Endometrial microvascular endothelial cells (primary cell): ENCODE measurements around the gene IDH3G. TPM values are rescaled to one million over a fixed set of nuclear protein-coding genes. Genes with fewer than 3 reads are reported as not detected.

ENCODE experiments used
- in situ Hi-C: cut with HindIII; loops from 2 replicates; pipeline ENCODE4 v1.10.0; 2017; ENCODE audit warnings: low sequenced_read_pairs, low pct_unique_long_range_greater_than_20kb; ENCODE audit errors: inconsistent ontology term
- total RNA-seq: library from RNA; depleted of rRNA; stranded (reverse); fragments of >200 nt; gene quantifications from one replicate; pipeline ENCODE4 v1.2.3, GENCODE V29; 2015; ENCODE audit errors: inconsistent ontology term

IDH3G gene
- total RNA-seq, 1 donor from 2014 or later: 77.5 TPM

DNA sequence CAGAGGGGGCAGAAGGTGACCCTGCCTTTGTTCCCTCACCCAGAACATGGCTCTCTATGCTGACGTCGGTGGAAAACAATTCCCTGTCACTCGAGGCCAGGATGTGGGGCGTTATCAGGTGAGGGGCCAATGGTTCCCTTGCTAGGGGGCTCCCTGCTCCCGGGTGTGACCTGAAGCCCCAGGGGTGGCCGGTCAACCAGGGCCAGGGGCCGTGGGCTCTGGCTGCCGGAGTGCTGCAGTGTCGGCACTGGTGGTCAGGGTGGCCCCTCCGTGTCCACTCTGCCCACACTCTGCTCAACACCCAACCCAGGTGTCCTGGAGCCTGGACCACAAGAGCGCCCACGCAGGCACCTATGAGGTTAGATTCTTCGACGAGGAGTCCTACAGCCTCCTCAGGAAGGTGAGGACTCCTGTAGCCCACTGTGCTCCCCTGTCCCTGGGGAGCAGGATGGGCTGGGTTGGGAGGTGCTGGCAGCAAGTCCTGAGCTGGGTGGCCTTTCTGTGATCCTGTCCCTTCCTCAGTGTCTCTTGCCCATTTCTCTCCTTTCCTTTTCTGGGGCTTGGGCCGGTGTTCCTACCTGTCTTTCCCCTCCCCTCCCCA, 3.3 kb upstream of the IDH3G start:
- in situ Hi-C loops: no loop called here

DNA sequence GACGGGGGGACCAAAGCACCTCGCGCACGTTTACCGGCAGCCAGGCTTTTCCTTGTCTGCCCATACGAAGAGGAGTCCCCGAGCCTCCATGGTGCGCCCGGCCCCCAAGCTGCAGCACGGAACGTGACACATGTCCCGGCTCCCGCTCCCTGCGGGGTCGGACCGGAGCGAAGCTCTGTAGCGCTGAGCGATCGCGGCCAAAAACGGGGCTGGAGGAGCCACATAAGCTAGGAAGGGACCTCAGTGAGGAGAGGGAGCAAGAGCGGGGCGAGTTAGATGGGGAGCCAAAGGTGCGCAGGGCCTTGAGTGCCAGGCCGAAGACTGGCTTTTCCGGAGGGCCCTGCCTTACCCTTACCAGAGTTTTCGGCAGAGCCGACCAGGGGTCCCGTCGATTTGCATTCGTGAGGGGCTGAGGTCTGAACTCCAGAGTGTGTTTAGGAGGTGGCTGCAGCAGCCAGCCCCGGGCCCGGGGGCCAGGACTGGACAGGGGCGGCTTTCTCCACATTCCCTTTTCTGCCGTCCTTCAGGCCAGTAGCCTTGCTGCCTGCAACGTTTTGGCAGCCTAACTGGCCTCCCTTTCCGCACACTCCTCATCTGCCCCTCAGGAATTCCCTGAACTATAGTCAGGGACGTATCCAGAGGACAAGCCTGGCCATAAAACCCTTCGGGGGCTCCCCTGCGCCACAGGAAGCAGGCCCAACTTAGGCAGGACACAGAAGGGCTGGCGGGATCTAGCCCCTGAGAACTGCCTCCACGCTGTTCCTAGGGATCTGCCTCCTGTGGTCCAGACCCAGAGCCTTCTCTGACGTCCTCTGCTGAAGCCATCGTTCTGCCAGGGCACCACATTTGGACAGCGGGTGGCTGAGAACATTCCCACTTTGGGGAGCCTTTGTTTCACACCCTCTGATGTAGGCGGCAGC, 982 bp upstream of the IDH3G start:
- in situ Hi-C loops: no loop called here

DNA sequence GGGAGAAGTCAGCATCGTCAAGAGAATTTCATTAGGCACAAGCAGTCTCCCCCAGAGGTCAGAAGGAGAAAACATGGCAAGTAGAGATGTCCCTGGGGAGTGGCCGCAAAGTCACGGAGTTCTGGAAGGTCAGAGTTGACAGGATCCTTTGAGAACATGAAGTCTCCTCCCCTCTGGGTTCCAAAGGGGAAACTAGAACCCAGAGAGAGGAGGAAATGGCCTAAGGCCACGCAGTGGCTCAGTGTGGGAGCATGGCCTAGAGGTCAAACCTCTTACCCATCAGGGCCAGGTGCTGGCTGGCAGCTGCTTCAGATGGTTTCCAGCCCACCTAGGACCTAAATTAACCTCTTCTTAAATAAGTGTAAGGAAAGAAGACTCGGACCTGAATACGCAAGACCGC, 884 bp downstream of the IDH3G start:
- in situ Hi-C loops: no loop called here

DNA sequence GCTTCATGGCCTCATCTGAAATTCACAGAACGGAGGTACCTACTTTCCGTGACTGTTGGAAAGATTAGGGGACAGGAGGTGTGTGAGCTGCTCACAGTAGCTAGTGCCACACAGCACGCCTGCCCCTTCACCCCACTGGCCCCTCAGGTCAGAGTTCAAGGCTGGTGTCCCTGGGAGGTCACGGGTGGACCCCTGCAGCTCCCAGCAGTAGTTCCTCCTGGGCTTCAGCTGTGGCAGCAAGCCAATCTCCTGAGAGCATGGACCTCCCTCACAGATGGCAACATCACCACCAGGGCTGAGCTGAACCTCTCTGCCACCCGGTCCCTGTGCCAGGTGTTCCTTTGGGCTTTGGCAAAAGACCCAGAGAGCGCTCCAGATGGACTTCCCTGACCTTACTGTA, 1.8 kb downstream of the IDH3G start:
- in situ Hi-C loops: no loop called here

DNA sequence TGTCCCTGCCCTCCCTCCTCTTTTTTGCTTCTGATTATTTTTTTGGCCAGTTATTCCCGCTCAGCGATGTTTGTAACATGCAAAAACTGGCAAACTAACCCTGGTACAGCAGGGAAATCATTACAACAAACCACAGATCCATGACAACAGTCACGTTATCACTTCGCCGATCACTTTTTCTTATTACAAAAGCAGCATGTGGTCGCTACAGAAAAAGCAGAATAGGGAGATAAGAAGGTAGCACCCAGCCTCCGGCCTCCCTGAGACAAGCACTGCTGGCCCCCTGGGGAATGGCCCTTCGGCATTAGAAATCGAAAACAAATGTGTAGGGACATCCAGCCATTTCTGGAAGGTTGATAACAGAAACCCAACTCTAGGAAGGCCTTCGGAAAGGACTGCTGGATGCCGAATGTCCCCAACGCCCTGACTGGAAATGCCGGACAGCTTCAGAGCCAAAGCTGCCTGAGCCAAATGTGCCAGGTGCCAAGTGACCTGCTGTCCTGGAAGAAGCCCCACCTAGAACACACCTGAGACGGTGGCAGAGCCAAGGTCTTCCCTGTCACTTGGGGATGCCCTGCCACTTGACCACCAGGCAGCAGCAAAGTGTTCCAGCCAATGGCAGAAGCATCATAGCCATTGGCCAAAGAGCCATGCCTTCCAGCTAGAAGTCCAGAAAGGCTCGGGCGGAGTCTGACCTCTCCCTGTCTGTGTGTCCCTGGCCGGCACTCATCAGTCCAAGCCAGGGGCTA, 2.9 kb downstream of the IDH3G start:
- in situ Hi-C loops: no loop called here

DNA sequence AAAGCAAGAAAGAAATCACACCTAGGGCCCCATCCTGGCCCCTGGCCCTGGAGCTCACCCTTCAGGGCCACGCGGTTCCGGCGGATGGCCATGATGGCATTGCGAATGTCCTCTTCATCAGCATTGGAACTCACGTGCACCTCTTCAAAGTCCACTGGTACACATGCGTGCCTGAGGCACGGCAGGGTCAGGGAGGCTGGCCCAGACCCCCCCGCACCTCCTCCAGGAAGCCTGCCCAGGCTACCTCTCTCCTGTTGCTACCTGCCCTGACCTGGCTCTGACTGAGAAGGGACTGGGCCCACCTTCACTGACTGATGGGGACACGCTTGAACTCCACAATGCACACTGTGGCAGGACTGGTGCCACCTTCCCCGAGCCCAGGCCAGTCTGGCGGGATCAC, 4.5 kb downstream of the IDH3G start:
- in situ Hi-C loops: no loop called here

DNA sequence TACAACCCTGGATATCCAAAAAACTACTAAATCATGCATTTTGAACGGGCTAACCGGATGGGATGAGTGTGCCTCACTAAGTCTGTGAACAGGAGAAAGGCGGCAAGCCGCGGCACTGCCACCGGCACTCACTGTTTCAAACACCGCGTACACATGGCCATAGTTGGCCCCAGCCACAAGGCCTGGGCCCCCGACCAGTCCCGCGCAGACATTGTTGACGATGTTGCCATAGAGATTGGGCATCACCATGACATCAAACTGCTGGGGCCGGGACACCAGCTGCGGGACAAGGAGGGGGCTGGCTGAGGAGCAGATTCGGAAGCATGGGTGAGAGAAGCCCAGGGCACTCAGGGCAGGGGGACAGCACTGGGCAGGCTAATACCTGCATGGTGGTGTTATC, 7.5 kb downstream of the IDH3G start:
- in situ Hi-C loops: no loop called here

DNA sequence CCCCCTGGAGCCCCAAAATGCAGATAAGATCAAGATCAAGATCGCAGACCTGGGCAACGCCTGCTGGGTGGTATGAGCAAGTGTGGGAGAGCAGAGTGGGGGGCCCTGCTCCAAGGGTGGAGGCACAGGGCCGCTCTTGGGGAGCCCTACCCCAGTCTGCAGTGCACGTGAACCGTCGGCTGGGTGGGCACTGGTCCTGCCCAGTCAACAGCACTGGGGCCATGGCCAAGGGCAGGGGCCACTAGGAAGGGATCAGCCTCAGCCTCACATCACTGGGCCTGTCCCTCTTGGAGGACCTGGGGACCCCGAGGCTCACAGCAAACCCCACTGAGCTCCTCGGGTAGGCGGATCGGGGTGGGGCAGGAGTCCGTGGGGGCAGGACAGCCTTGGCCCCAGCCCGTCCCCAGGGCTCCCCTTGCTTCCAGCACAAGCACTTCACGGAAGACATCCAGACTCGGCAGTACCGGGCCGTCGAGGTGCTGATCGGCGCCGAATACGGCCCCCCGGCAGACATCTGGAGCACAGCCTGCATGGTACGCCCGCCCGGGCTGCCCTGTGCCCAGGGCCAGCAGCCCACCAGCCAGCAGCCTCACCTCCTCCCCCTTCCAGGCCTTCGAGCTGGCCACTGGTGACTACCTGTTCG, 9.7 kb downstream of the IDH3G start:
- in situ Hi-C loops: no loop called here

DNA sequence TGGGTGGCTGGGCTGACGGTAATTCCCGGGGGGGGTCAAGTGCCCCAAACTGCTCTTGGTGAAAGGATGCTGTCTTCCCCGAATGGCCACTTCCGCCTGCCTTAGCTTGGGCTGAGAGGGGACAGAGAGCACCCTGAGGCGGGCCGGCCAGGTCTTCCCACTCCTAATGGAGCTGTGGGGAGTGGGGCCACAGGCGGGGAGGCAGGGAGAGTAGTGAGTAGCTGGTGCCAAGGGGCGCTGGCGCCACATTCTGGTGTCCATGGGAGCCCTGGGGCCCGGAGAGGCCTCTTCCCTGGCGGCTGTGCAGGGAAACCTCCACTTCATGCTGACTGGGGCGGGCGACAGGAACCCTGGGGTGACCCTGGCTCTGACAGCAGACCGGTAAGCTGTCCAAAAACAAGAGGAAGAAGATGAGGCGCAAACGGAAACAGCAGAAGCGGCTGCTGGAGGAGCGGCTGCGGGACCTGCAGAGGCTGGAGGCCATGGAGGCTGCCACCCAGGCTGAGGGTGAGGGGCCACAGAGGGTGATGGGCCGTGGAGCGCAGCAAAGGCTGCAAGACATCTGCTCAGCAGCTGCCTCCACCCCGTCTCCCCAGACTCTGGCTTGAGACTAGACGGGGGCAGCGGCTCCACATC, 10.7 kb downstream of the IDH3G start:
- in situ Hi-C loops: no loop called here

DNA sequence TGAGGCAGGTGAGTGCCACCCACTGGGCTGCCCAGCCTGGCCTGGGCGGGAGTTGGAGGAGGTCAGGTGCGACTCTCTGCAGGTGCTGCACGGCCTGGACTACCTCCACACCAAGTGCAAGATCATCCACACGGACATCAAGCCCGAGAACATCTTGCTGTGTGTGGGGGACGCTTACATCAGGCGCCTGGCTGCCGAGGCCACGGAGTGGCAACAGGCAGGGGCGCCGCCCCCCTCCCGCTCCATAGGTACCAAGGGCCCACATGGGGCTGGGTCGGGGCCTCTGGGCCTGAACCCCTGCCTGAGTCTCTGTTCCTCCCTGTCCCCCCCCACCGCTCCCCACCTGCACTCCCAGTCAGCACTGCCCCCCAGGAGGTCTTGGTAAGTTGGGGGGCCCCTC, 11.3 kb downstream of the IDH3G start:
- in situ Hi-C loops: no loop called here

DNA sequence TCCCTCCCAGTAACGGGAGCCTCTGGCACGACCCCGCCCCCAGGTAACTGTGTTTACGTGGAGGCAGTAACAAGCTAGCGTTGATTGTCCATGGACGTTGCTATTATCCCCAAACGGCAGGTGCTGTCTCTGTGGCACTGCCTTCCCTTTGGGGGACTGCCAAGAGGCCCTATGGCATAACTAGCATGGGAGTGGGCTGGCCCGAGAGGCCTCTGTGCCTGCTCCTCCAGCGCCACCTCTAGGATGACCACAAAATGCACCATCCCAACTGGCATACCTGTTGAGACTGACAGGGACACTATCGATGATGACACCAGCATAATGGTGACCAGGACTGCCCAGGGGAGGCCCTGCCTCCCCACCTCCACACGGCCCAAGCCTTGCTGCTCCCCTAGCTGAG, 11.9 kb downstream of the IDH3G start:
- in situ Hi-C loops: no loop called here

DNA sequence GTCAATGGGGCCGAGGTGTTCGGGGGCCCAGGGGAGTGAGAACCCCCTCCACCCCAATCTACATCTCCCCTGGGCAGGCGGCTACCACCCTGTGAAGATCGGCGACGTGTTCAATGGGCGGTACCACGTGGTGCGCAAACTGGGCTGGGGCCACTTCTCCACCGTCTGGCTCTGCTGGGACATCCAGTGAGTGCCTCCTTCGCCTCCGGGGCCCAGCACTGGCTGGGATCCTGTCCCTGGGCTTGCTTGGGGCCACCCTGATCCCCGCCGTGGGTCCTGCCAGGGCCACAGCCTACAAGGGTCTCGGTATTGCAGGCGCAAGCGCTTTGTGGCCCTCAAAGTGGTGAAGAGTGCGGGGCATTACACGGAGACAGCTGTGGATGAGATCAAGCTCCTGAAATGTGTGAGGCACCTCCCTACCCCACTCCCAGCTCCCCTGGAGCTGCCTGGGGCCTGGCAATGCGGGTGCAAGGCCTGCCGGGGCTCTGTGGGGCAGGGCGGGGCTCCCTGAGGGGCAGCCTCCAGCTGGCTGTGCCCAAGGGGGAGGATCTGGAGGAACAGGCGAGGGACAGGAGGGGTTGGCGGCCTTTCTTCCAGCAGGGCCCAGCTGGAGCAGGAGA, 12.6 kb downstream of the IDH3G start:
- in situ Hi-C loops: no loop called here

DNA sequence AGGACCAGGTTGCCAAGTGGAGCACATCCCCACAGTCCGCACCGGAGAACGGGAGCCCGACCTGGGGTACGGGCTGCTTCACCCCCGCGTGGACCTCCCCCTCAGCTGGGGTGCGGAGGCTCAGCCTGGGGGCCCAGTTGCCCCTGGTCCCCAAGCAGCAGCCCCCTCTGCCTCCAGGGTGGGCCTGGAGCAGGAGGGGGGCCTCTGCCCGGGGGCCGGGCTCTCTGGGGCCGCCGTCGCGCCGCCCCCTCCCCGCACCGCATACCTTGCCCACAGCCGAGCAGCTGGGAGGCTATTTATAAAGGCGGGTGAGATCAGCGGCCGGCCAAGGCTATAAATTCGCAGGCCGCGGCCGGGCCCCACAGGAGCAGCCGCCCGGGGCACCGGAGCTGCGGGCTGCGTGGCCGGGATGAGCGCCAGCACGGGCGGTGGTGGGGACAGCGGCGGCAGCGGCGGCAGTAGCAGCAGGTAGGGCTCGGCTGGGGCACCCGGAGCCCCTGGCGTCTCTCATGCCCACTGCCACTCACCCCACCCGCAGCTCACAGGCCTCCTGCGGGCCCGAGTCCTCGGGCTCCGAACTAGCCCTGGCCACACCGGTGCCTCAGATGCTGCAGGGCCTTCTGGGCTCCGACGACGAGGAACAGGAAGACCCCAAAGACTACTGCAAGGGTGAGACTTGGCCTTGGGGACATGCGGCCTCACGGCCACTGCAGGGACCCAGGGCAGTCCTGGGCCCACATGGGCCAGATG, 13.3 kb downstream of the IDH3G start, which contains the start of gene SRPK3:
Gene SRPK3, plus strand, starts transcription at position 364 of the 750 bp plus-strand sequence. Its CDS starts 46 bp downstream, at position 410.
- in situ Hi-C loops: no loop called here

DNA sequence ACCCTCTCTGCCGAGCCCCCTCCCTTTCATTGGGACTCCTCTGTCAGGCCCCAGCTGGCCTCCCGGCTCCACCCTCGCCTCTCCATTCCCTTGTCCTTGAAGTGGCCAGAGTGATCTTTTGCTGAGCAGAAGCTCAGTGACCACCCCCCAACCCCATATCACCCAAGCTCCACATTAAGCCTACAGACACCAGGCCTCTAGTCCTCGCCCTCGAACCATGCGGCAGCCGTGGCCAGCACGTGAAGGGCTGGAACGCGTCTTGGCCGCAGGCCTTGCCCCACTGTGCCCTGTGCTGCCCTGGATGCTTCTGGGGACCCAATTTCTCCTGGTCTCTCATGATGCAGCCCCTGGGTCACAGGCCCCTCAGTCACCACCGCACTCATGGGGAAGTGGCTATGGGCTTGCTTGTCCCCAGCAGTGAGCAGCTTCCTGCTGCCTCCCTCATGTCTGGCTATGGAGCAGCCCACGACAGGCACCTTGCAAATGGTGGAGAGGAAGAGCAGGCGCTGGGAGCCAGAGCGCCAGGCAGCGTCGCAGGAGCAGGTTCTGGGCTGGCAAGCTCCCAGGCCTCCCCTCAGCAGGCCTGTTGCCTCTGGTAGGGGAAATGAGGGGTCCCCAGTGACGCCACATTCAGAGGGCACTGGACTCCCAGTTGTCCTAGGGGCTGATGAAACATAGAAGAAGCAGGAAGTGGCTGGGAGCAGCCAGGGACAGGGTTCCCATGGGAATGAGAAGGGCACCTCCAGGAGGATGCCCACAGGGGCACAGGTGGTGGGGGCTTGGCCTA, 14.1 kb downstream of the IDH3G start:
- in situ Hi-C loops: no loop called here

DNA sequence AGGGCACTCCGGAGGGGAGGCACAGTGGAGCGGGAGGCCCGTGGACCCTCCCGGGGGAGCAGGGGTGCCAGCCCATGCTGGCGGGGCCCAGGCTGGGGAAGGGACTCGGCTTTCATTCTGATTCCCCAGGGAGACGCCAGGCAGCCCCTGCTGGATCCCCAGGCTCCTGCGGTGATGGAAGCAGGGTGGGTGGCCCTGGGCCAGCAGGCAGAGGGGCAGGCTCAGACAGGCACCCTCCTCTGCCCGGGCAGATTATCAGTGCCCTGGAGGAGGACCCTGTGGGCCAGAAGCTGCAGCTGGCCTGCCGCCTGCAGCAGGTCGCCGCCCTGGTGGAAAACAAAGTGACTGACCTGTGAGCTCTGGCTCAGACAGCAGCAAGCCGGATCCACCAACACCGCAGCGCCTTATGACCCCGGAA, 15.5 kb downstream of the IDH3G start:
- in situ Hi-C loops: no loop called here

DNA sequence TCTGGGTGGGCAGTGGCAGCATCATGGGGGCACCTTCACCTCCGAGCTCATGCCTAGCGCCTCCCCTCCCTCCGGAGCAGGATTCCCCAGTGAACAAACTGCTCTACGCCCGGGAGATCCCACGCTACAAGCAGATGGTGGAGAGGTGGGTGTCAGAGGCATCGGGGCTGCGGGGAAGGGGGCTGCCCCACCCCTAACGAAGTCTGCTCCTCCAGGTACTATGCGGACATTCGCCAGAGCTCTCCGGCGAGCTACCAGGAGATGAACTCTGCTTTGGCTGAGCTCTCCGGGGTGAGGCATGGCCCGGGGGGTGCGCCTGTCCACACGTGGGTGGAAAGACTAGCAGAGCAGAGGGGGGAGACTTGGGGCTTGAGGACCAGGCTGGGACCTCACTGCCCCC, 16.0 kb downstream of the IDH3G start:
- in situ Hi-C loops: no loop called here
